GM21529 (cell line): ENCODE results near the gene VAMP8.
A peak's percentile ranks its signal among the peaks of the same experiment; 100 is the strongest.
"Not testable (repeated sequence)": the region's sequence is repeated elsewhere in the genome, so short reads cannot be mapped to it uniquely, and the experiment has no call there.

ENCODE experiments used
- ATAC-seq: cut with Tn5 transposase; IDR thresholded peaks from one replicate; pipeline ENCODE4 v1.9.1; 2021; ENCODE audit not compliant: unreplicated experiment

The VAMP8 gene

DNA sequence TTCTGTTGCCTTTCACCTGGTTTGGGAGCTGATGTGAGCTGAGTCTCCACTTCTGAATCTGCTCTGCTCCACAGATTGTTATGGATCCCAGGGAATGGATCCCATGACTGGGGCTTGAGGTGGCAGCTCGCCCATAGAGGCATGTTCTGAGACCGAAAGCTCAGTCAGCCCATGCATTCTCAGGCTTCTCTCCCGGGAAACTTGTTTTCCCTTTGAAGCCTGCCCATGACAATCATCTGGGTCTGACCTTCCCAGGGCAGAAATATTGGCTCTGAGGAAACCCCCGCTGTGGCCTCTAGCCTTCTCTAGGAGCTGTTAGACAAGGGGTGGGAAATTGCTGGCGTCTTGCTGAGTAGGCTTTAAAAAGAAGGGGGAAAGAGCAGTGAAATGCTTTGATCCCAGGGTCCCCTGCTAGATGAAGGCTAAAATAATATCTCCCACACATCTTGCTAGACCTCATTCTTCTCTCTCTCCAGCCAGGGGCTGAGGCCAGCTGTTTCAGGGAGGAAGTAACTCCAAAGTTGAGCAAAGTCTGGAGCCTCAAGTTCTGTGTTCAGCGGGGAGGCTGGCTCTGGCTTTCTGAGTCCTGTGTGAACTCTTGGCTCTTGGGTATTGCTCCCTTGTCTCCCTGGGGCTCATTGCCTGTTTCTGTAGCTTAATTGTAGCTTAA is 2.0 kb downstream of the VAMP8 start:
- no peak for ATAC-seq

DNA sequence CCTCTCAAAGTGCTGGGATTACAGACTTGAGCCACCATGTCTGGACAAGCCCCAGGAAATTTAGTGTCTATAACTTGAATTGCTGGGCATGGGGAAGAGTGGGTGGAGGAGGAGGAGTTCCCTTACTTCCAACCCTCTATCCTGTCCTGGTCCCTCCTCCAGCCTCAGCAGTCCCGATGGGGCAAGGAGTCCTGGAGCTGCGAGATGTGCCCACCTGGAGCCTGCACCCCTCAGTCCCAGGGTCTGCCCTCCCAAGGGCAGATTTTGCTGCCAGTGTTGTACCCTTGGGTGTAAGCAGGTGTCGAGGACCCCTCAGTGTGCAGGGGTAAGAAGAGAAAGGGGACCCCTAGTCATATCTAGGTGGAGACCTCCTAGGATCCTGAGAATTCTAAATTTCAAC is 2.8 kb downstream of the VAMP8 start:
- no peak for ATAC-seq

DNA sequence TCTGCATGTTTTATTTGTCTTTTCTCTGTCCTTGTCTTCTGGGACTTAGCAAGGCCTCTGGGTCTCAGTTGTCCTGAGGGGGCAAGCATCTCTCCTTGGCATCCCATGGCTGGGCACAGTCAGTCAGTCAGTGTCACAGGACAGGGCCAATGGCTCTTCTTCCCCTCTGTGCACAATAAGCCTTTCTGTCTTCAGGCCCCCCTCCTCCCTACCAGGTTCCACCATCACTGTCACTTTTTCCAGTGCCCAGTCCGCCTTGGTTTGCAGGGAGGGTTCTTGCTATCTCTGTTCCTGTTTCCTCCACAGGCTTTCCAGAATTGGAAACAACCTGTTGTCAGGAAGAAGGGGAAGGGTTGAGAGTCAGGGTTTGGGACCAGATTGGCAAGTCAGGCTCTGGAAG is 5.1 kb downstream of the VAMP8 start:
- no peak for ATAC-seq

DNA sequence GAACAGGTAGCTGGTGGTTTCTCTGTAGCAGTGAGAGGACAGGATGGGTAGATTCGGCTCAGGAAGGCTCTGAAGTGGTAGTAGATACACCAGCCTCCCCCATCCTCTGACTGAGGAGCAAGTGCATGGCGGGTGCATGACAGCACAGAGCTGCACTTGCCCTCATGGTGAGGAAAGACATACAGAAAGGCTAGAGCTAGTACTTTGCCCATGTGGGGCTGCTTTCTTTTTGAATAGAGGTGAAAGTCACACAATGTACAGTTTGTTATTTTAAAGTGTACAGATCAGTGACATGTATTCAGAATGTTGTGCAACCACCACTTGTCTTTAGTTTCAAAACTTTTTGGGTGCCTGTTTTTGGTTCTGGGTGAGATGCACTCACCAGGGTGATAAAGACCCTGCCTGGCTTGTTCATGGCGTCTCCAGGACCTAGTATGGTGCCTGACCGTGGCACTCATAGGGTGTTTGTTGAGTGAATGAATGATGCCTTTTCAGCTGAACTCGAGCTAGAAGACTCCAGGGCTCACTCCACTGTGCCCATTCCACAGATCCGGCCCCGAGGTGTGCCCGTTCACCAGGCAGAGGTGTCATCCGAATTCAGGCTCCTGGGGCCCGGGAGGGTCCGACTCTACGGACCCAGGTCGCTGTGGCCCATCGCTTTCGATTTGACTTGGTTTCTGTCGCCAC is 6.4 kb downstream of the VAMP8 start:
- no peak for ATAC-seq

DNA sequence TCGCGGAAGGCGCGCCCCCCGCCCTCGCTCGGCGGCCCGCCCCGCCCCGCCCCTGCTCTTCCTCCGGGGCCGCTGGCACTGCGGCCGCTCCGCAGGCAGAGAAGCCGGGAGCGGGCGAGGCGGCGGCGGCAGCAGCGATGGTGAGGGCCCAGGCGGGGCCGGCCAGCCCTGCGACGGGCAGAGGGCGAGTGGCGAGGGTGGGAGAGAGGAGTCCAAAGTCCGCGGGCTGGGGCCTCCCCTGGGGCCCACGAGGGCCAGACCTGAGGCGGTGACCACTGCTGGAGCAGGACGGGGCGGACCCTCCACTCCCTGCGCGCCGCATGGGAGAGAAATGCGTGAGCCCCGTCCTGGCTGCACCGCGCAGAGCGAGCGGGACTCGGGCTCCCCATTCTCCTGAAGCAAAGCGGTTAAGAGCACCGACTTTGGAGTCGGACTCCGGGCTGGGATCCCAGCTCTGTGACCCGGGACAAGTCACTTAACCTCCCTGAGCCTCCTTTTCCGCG is 7.0 kb downstream of the VAMP8 start, which contains the start of gene VAMP5:
Gene VAMP5, plus strand, starts transcription at position 78 of the 503 bp plus-strand sequence. Its CDS starts 60 bp downstream, at position 138.
- peak; percentile 64 for ATAC-seq

DNA sequence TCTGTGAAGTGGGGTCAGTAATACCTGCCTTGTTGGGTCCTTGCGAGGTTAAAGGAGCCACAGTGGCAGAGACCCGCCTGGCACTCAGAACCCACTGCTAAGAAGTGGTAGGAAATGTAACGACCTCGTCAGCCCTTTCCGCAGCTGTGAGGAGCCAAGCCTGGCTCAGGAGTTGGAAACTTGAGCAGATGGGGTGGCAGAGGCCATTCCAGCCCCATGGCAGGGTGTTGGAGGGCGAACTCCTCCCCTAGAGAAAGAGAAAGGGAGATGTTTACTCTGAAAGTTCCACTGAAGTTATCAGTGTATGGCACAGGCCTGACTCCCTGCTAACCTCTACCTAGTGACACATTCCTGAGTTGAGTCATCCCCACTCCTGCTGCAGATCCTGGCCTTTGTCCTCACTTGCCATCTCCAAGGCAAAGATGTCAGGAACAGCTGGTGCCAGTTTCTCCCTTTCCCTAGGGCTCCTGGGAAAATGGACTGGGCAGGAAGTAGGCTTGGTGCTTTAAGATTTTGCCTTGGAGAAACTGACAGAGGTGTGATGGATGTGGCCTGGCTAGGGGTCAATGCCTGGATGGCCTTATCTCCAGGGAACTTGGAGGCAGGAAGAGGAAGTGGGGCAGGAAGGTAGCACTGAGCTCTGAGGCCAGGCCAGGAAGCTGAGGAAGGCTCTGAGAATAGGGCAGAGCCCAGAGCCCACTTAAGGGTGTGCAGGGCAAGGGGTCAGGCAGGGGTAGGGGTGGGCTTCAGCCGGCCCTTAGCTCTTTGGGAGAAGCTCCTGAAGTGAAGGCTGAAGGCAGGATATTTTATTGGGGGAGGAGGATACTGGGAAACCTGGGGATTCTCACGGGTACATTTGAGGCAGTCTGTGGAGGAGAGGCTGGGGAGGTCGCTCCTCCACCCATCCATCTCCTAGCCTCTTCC is 7.7 kb downstream of the VAMP8 start:
- ATAC-seq, result peak; percentile 59

DNA sequence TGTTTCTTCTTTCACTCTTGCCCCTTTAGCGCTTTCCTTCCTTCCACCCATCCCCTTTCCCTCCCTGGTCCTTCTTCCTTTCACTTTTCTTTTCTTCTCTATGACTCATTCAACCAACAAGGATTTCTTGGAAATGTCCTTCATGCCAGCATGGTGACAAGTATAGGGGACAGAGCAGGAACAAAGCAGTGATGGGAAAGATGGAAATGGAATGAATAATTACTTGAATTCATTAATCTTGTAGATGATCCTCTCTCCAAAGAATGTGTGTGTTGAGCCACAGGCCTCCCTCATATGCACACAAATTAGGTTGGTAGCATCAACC is 8.4 kb downstream of the VAMP8 start:
- ATAC-seq, result no peak

DNA sequence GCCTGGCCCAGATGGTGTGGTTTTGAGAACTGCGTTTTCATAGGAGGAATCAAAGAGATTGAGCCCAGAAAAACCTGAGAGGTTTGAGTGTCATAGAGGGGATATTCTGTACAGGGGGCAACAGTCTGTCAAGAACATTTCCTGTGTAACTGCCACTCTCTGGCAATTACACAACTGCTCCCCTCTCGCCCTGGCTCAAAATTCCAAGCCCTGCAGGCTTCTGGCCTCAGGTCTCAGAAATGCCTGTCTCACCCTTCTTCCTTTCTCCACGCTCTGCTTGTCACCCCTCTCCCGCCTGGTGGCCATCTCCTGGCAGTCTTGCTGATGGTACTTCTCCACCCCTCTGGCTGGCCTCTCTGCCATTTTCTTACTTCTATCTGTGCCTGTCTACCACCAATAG is 10.8 kb downstream of the VAMP8 start:
- no peak for ATAC-seq

DNA sequence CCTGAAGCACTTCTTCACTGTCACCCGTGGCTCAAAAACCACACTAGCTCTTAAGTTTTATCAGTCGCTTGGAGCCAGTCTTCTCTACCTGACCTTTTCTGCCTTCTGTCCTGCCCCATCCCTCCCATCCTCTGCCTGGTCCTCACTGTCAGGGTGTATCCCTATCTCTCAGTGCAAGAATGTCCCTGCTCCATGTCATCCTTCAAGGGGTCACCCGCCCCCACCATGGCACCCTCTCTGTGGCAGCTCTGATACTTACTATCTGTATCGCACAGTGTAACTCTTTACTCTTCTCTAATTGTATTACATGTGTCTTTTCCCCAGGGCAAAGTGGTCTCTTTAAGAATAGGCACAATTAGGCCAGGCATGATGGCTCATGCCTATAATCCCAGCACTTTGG is 11.3 kb downstream of the VAMP8 start:
- ATAC-seq, result no peak

DNA sequence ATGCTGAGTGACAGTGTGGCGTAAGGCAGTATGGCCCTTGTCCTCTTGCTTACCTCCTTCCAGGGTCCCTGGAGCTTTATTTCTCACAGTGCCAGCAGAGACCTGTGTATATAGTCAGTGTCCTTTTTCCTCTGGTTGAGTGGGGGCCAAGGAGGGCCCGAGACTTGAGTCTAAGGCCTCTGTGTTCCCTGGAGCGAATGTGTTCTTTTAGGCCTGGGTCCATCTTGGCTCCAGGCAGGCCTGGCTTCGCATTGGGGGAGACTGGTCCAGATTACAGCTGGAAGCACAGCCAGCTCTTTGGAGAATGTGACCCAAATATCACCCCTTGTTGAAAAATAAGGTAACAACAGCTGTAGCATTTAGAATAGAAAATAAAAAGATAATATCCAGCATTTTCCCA is 11.8 kb downstream of the VAMP8 start:
- ATAC-seq, result no peak

DNA sequence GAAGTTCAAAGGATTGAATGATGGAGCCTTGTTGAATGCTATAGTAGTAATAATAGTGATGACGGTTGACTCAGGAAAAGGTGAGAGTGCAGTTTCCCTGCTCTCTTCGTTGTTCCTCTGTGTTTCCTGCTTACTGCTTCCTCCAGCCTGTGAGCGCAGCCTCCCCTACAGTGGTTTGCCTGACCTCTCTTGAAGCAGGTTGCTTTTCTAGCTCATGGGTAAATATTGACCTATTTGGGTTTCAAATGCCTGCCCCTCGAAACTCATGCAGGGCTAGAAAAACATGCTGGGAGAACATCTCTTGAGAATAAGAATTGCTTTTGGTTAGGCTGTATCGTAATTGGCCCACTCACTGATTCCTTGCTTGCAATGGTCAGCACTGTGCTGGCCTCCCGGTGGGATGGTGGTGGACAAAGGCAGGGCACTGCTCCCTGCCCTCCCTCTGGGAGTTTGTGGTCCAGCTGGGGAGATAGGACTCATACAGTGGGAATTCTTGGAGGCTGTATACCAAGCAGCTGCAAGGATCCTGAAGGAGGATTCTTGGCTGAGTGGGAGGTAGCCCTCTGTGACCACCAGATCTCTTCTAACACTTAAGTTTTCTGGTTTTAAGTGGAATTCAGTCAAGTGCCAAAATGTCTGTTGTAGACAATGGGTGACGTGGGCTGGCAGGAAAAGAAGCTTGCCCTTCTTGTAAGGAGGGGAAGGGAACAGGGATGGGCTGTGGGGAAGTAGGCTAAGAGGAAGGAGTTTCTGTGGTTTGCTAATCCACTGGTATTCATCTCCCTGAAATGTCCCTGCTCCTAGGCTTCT is 12.8 kb downstream of the VAMP8 start:
- no peak for ATAC-seq

DNA sequence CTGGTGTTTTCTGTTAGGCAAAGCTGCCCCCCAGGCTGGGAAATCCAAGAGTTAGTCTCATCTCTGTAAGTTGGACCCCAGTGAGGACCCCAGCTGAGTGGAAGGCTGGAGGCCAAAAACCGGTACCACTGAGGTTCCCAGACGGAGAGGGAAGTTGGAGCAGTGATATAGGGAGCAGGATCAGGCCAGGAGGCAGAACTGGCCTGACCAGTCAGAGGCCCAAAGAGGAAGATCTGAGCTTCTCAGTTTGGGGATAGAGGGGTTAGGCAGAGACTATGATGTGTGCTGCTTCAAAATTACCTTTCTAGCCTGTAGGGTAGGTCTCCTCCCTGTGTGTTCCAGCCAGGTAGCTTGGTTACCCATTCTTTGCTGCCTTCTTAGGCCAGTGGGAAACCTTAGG is 13.6 kb downstream of the VAMP8 start:
- ATAC-seq, result no peak

DNA sequence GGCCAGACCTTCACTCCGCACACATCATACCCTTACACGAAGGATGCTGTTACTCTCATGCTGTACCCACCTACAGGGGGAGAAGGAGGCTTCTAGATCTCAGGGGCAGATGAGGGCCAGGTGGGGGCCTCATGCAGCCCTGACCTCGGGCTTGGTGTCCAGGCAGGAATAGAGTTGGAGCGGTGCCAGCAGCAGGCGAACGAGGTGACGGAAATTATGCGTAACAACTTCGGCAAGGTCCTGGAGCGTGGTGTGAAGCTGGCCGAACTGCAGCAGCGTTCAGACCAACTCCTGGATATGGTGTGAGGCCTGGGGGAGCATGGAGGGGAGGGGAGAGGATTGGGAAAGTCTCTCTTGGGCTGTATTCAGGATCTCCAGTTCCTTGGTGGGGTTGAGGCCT is 14.2 kb downstream of the VAMP8 start:
- ATAC-seq, result no peak

DNA sequence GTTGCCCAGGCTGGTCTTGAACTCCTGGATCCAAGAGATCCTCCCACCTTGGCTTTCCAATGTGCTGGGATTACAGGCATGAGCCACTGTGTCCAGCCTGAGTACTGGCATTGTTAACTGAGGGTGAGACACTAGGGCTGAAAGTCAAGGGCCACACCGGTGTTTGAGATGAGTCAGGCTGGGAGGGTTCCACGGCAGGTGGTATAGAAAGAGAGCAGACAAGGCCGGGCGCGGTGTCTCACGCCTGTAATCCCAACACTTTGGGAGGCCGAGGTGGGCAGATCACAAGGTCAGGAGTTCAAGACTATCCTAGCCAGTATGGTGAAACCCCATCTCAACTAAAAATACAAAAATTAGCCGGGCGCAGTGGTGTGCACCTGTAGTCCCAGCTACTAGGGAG is 14.9 kb downstream of the VAMP8 start:
- ATAC-seq, result not testable (repeated sequence)

DNA sequence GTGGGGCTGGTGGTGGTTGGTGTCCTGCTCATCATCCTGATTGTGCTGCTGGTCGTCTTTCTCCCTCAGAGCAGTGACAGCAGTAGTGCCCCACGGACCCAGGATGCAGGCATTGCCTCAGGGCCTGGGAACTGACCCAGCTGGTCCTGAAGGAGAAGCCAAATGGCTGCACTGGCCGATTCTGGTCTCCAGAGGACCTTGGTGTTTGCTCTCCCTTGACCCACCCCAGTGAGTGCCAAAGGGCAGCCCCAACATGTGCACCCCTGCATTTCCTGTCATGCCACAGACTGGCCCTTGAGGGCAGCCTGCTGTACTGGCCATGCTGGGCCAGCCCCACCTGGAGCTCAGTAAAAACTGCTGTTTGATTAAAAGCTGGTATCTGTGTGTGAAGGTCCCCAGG is 15.6 kb downstream of the VAMP8 start:
- ATAC-seq, result no peak

DNA sequence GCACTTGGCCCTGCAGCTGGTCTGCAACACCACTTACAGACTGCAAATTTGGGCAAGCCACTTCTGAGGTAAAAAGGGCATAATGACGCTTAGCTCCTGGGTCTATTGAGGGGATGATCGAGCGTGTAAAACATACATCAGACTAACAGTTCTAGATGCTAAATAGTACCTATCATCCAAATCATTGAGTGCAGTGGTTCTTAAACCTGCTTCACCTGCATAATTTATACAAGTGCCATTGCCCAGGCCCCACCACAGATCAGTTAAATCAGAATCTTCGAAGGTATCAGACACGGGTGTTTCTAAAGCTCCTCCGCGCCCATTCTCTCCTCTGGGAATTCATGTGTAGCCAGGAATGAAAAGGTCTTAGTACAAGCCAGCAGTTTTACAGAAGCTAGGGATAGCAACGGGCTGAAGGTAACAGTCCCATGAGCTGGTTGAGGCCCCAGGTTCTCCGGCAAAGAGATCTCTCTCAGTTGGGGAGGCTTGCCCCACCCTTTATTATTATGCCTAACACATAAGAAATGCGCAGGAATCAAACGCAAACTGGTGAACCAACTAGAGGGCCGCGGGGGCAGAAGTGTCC is 17.4 kb downstream of the VAMP8 start:
- ATAC-seq, result no peak

DNA sequence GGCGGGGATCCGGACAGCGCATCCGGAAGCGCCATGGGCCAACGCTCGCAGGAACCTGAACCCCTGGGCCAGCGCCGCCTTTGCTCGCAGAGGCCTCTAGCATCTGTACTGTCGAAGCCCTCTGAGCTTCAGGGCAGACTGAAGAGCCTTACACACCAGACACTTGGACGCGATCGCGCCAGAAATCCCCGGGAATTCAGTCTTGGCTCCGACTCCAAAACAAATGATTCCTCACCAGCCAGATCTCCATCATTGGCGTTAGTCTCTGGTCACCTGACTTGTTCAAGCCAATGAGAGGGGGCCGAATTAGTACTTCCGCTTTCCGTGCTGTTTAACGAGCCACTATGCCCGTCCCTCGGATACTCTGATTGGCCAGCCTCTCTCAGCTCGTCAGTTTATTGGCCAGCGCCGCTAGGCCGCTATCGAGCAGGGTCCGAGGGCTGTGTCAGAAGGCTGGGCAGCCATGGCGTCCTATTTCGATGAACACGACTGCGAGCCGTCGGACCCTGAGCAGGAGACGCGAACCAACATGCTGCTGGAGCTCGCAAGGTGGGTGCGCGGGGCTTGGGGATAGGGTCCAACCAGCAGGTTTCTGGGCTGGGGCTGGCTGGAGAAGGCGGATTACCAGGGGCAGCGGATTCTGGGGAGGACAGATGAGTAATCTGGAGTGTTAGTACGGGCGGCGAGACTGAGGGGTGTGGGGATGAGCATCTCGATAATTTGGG is 18.1 kb downstream of the VAMP8 start, which contains the start of gene RNF181:
Gene RNF181, plus strand, starts transcription at position 445 of the 725 bp plus-strand sequence. Its CDS starts 19 bp downstream, at position 464.
- ATAC-seq, result peak; percentile 98

DNA sequence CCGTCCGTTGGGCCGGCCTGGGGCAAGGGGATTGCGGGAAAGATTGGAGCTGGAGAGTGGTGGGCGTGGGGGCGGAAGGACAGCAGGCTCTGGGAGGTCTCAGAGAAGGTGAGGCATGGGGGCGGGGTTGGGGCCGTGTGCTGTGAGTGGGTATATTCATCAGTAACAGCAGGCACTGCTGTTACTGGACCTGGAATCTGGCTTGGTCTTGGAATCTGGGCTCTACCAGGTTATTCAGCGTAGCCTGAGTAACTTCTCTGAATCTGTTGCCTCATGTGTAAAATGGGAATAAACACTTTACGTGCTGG is 18.6 kb downstream of the VAMP8 start:
- ATAC-seq, result no peak

DNA sequence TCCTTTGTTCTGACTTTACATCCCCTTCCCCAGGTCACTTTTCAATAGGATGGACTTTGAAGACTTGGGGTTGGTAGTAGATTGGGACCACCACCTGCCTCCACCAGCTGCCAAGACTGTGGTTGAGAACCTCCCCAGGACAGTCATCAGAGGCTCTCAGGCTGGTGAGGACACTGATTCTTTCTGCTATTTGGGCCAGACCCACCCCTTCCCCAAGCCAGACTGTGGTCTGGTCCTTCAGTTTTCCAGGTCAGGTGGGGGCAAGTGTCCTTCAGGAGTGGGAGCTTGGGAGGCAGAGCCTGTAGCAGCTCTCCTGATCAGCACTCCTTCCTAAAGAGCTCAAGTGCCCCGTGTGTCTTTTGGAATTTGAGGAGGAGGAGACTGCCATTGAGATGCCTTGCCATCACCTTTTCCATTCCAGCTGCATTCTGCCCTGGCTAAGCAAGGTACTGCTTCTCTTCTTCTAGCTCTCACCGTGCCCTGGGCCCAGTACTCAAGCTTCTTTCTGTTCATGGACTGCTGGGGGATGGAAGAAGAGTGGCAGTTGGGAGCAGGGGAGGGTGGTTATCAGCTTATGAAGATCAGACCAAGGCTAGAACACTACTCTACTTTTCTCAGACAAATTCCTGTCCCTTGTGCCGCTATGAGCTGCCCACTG is 19.2 kb downstream of the VAMP8 start:
- no peak for ATAC-seq
